GM19395 (cell line): Measurements from ENCODE around the gene CRMP1.

Source experiments
- ATAC-seq: cut with Tn5 transposase; IDR thresholded peaks from one replicate; pipeline ENCODE4 v1.9.1; 2021; ENCODE audit warnings: mild to moderate bottlenecking, moderate library complexity; ENCODE audit not compliant: unreplicated experiment

CRMP1 gene

GRCh38 chr4:5921101-5921980, 28.5 kb upstream of the CRMP1 start:
- ATAC-seq, result no peak

GRCh38 chr4:5919571-5919970, 26.7 kb upstream of the CRMP1 start:
- ATAC-seq, result no peak

GRCh38 chr4:5919044-5919443, 26.2 kb upstream of the CRMP1 start:
- no peak for ATAC-seq

- ATAC-seq, result no peak
Measured at GRCh38 chr4:5918331-5918985, 25.6 kb upstream of the CRMP1 start.

GRCh38 chr4:5917672-5918071, 24.8 kb upstream of the CRMP1 start:
- no peak for ATAC-seq

- no peak for ATAC-seq
Measured at GRCh38 chr4:5916229-5916628, 23.3 kb upstream of the CRMP1 start.

- ATAC-seq, result no peak
Measured at GRCh38 chr4:5913454-5913853, 20.6 kb upstream of the CRMP1 start.

- no peak for ATAC-seq
Measured at GRCh38 chr4:5912614-5913019, 19.7 kb upstream of the CRMP1 start.

GRCh38 chr4:5908876-5909427, 16.1 kb upstream of the CRMP1 start:
- ATAC-seq, result no peak

GRCh38 chr4:5906191-5906590, 13.3 kb upstream of the CRMP1 start:
- ATAC-seq, result no peak

GRCh38 chr4:5905714-5906113, 12.8 kb upstream of the CRMP1 start:
- no peak for ATAC-seq

- ATAC-seq, result no peak
Measured at GRCh38 chr4:5900844-5901243, 8.0 kb upstream of the CRMP1 start.

GRCh38 chr4:5899881-5900280, 7.0 kb upstream of the CRMP1 start:
- ATAC-seq, result no peak

- ATAC-seq, result no peak
Measured at GRCh38 chr4:5899396-5899795, 6.5 kb upstream of the CRMP1 start.

GRCh38 chr4:5897674-5898073, 4.8 kb upstream of the CRMP1 start:
- no peak for ATAC-seq

GRCh38 chr4:5895287-5895686, 2.4 kb upstream of the CRMP1 start:
- no peak for ATAC-seq

GRCh38 chr4:5894266-5894665, 1.4 kb upstream of the CRMP1 start:
- no peak for ATAC-seq

- ATAC-seq, result no peak
Measured at GRCh38 chr4:5893591-5893990, 705 bp upstream of the CRMP1 start.

GRCh38 chr4:5892323-5893003, 423 bp downstream of the CRMP1 start:
- ATAC-seq, result no peak

- ATAC-seq, result no peak
Measured at GRCh38 chr4:5891563-5892322, 1.1 kb downstream of the CRMP1 start.
